Skeletal muscle tissue (tissue), 4 donors: ENCODE data around the gene CD2AP. TPM values are rescaled to one million over a fixed set of nuclear protein-coding genes. Genes with fewer than 3 reads are reported as not detected.

Experiments
- H3K27ac ChIP-seq: one replicate; pipeline ENCODE4 v1.7.0; 2013; ENCODE audit warnings: mild to moderate bottlenecking, low read depth, low read length, inconsistent platforms
- H3K27me3 ChIP-seq, 3 donors: one replicate each; pipeline ENCODE4 v1.7.0; 2013; ENCODE audit warnings: low read length in 3 of 3; ENCODE audit not compliant: control insufficient read depth in 3 of 3, insufficient read depth in 3 of 3
- H3K36me3 ChIP-seq, 3 donors: one replicate each; pipeline ENCODE4 v1.7.0; 2013; ENCODE audit warnings: low read length in 3 of 3; ENCODE audit not compliant: control insufficient read depth in 3 of 3, insufficient read depth in 3 of 3
- H3K4me1 ChIP-seq, 3 donors: one replicate each; pipeline ENCODE4 v1.7.0; 2013; ENCODE audit warnings: low read length in 3 of 3, mild to moderate bottlenecking in 3 of 3; ENCODE audit not compliant: control insufficient read depth in 3 of 3, insufficient read depth in 3 of 3
- H3K4me3 ChIP-seq, 3 donors: one replicate each; pipeline ENCODE4 v1.7.0; 2013; ENCODE audit warnings: low read length in 3 of 3
- H3K9ac ChIP-seq, 3 donors: one replicate each; pipeline ENCODE4 v1.7.0; 2013; ENCODE audit warnings: low read length in 3 of 3, mild to moderate bottlenecking in 3 of 3, moderate library complexity in 2 of 3, low read depth in 1 of 3
- H3K9me3 ChIP-seq, 3 donors: one replicate each; pipeline ENCODE4 v1.7.0; 2013; ENCODE audit warnings: low read length in 3 of 3; ENCODE audit not compliant: control insufficient read depth in 3 of 3
- total RNA-seq: library from RNA; depleted of rRNA; stranded (reverse); fragments of >200 nt; gene quantifications from one replicate; pipeline ENCODE4 v1.2.3, GENCODE V29; 2014
- donor health status: Osteomylitis.

Gene CD2AP
- total RNA-seq, 1 donor from 2014 or later: 13.6 TPM

- Histone ChIP-seq H3K36me3 (no peaks in the 10 kb centered on the region), H3K4me3 (no peak overlapping the region), H3K9ac (no peak overlapping the region), H3K9me3 (no peaks in the 10 kb centered on the region), H3K27me3 (no peaks in the 10 kb centered on the region), H3K4me1 (peaks cover 0 to 5% (median 0%) of the 10 kb centered on the region in 3 donors), H3K27ac (no peak overlapping the region)
Measured at GRCh38 chr6:47525330-47526057, 47.9 kb downstream of the CD2AP start.

- Histone ChIP-seq H3K36me3 (no peaks in the 10 kb centered on the region), H3K27ac (no peak overlapping the region), H3K4me1 (peaks cover 0 to 5% (median 0%) of the 10 kb centered on the region in 3 donors), H3K4me3 (no peak overlapping the region), H3K9ac (no peak overlapping the region), H3K27me3 (no peaks in the 10 kb centered on the region), H3K9me3 (no peaks in the 10 kb centered on the region)
Measured at GRCh38 chr6:47527274-47527673, 49.7 kb downstream of the CD2AP start.

DNA sequence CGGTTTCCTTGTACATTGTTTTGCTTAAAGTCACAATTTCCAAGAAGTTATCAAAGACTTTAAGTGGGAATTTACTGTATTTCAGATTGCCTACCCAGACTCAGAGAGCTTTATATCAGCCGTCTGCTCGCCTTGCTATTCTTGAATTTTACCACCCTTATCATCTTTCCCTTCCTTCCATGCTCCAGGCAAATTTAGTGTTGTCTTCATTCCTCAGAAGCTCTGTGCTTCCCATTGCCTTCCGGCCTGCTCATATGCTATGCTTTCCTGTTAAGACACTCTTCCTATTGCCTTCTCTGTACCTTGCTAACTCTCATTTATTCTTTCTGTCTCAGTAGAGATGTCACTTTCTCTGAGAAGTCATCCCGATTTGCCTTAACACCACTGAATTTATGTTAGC lies 52.1 kb downstream of the CD2AP start:
- no peaks in the 10 kb centered on the region for H3K9me3 ChIP-seq
- H3K9ac ChIP-seq: no peak overlapping the region
- peaks cover 0 to under 1% (median 0%) of the 10 kb centered on the region in 3 donors for H3K36me3 ChIP-seq
- no peak overlapping the region for H3K4me3 ChIP-seq
- H3K27ac ChIP-seq: no peak overlapping the region
- no peaks in the 10 kb centered on the region for H3K27me3 ChIP-seq
- peaks cover 0 to 5% (median 0%) of the 10 kb centered on the region in 3 donors for H3K4me1 ChIP-seq

GRCh38 chr6:47532981-47533585 lies 55.5 kb downstream of the CD2AP start:
- Histone ChIP-seq H3K36me3 (peaks cover 0 to 3% (median 0%) of the 10 kb centered on the region in 3 donors), H3K9me3 (no peaks in the 10 kb centered on the region), H3K27me3 (no peaks in the 10 kb centered on the region), H3K4me3 (no peak overlapping the region), H3K27ac (no peak overlapping the region), H3K9ac (no peak overlapping the region), H3K4me1 (peaks cover 0 to 3% (median 0%) of the 10 kb centered on the region in 3 donors)

DNA sequence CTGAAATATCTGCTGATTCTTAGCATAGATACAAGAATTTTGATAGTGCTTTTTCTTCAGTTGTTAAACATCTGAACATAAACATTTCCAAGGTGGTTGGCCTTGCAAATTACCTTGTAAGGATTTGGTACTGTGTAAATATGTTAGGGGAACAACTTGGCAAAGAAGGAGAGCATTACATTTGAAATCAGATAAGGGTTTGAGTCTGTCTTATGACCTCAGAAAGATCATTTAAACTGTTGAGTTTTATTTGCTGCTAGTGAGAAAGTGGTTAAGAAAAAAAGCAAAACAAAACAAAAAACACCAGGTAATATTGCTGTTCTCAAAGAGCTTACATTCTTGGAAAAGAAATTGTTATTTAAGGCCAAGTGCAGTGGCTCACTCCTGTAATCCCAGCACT lies 56.5 kb downstream of the CD2AP start:
- H3K27me3 ChIP-seq: no peaks in the 10 kb centered on the region
- H3K27ac ChIP-seq: no peak overlapping the region

GRCh38 chr6:47535316-47536225 lies 58.0 kb downstream of the CD2AP start:
- no peaks in the 10 kb centered on the region for H3K9me3 ChIP-seq
- H3K36me3 ChIP-seq: peaks cover 0 to 3% (median 0%) of the 10 kb centered on the region in 3 donors
- H3K27me3 ChIP-seq: no peaks in the 10 kb centered on the region
- H3K4me1 ChIP-seq: peaks cover 0 to 3% (median 0%) of the 10 kb centered on the region in 3 donors
- no peak overlapping the region for H3K27ac ChIP-seq
- no peak overlapping the region for H3K9ac ChIP-seq
- no peak overlapping the region for H3K4me3 ChIP-seq

More for the DNA sequence above, 56.5 kb downstream of the CD2AP start:
- H3K4me3 ChIP-seq: no peak overlapping the region
- peaks cover 0 to 3% (median 0%) of the 10 kb centered on the region in 3 donors for H3K36me3 ChIP-seq
- no peak overlapping the region for H3K9ac ChIP-seq
- H3K4me1 ChIP-seq: peaks cover 0 to 3% (median 0%) of the 10 kb centered on the region in 3 donors
- H3K9me3 ChIP-seq: no peaks in the 10 kb centered on the region

- Histone ChIP-seq H3K27me3 (no peaks in the 10 kb centered on the region), H3K36me3 (peaks cover 0 to 3% (median 0%) of the 10 kb centered on the region in 3 donors)
Measured at GRCh38 chr6:47536816-47537401, 59.3 kb downstream of the CD2AP start.

GRCh38 chr6:47545223-47545622 lies 67.6 kb downstream of the CD2AP start:
- H3K4me1 ChIP-seq: no peaks in the 10 kb centered on the region
- no peak overlapping the region for H3K27ac ChIP-seq
- no peaks in the 10 kb centered on the region for H3K9me3 ChIP-seq
- peaks cover 6 to 9% (median 9%) of the 10 kb centered on the region in 3 donors for H3K36me3 ChIP-seq
- H3K9ac ChIP-seq: no peak overlapping the region
- no peaks in the 10 kb centered on the region for H3K27me3 ChIP-seq
- no peak overlapping the region for H3K4me3 ChIP-seq

More at GRCh38 chr6:47536816-47537401, 59.3 kb downstream of the CD2AP start:
- no peaks in the 10 kb centered on the region for H3K9me3 ChIP-seq
- no peak overlapping the region for H3K9ac ChIP-seq
- H3K4me1 ChIP-seq: peaks cover 0 to 3% (median 0%) of the 10 kb centered on the region in 3 donors
- H3K4me3 ChIP-seq: no peak overlapping the region
- no peak overlapping the region for H3K27ac ChIP-seq

DNA sequence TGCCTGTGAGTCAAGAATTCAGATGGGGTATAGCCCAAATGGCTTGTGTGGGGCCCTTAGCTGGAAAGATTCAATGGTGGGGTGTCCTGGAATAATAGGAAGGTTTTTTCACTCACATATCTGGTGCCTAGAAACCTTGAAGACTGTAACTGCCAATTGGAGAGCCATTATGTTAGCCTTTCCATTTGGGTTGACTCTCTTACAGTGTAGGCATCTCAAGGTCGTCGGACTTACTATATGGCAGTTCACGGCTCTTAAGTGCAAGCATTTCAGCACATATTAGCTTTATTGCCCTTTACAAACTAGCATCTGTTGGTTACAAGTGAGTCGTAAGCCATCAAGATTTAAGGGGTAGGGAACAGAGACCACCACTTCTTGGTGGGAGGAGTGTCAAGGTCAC lies 74.1 kb downstream of the CD2AP start:
- Histone ChIP-seq H3K27ac (no peak overlapping the region), H3K36me3 (peaks cover 0 to 2% (median 0%) of the 10 kb centered on the region in 3 donors), H3K9me3 (no peaks in the 10 kb centered on the region), H3K4me3 (no peak overlapping the region), H3K27me3 (no peaks in the 10 kb centered on the region), H3K9ac (no peak overlapping the region), H3K4me1 (no peaks in the 10 kb centered on the region)
